ENCODE measurements around the gene IGDCC3.
A peak's percentile ranks its signal among the peaks of the same experiment; 100 is the strongest.

IGDCC3 gene

GRCh38 chr15:65376767-65377104, 1.1 kb downstream of the IGDCC3 start:
- Mint-ChIP-seq H3K4me3 (peak overlapping the region; percentile 63), H3K36me3 (ENCODE audit: low read depth) (no peaks in the 10 kb centered on the region), H3K9me3 (no peaks in the 10 kb centered on the region), H3K27me3 (peaks cover 79% of the 10 kb centered on the region), H3K27ac (no peak overlapping the region), H3K4me1 (ENCODE audit: low read depth) (peaks cover 9% of the 10 kb centered on the region)
- intact Hi-C loops (cut with micrococcal nuclease): no loop called here

- Mint-ChIP-seq H3K4me3 (no peak overlapping the region), H3K9me3 (no peaks in the 10 kb centered on the region), H3K27ac (no peak overlapping the region), H3K27me3 (peaks cover 78% of the 10 kb centered on the region), H3K36me3 (ENCODE audit: low read depth) (no peaks in the 10 kb centered on the region), H3K4me1 (ENCODE audit: low read depth) (peaks cover 9% of the 10 kb centered on the region)
- intact Hi-C loops (cut with micrococcal nuclease): no loop called here
These were observed 1.8 kb downstream of the IGDCC3 start for GRCh38 chr15:65375871-65376607.

GRCh38 chr15:65374821-65375401, 2.9 kb downstream of the IGDCC3 start:
- H3K4me3 Mint-ChIP-seq: no peak overlapping the region
- no peak overlapping the region for H3K27ac Mint-ChIP-seq
- H3K36me3 Mint-ChIP-seq (ENCODE audit: low read depth): no peaks in the 10 kb centered on the region
- intact Hi-C loops (cut with micrococcal nuclease): no loop called here
- peaks cover 9% of the 10 kb centered on the region for H3K4me1 Mint-ChIP-seq (ENCODE audit: low read depth)
- H3K27me3 Mint-ChIP-seq: peaks cover 67% of the 10 kb centered on the region
- no peaks in the 10 kb centered on the region for H3K9me3 Mint-ChIP-seq

- no peaks in the 10 kb centered on the region for H3K9me3 Mint-ChIP-seq
- H3K36me3 Mint-ChIP-seq (ENCODE audit: low read depth): no peaks in the 10 kb centered on the region
- H3K4me1 Mint-ChIP-seq (ENCODE audit: low read depth): peaks cover 9% of the 10 kb centered on the region
- H3K27me3 Mint-ChIP-seq: peaks cover 62% of the 10 kb centered on the region
- intact Hi-C loops (cut with micrococcal nuclease): no loop called here
- no peak overlapping the region for H3K4me3 Mint-ChIP-seq
- H3K27ac Mint-ChIP-seq: no peak overlapping the region
These were observed 3.5 kb downstream of the IGDCC3 start for GRCh38 chr15:65374334-65374733.

- Mint-ChIP-seq H3K9me3 (no peaks in the 10 kb centered on the region), H3K4me3 (no peak overlapping the region), H3K36me3 (ENCODE audit: low read depth) (no peaks in the 10 kb centered on the region), H3K4me1 (ENCODE audit: low read depth) (peaks cover 9% of the 10 kb centered on the region), H3K27ac (no peak overlapping the region), H3K27me3 (peaks cover 52% of the 10 kb centered on the region)
- intact Hi-C loops (cut with micrococcal nuclease): no loop called here
These were observed 4.6 kb downstream of the IGDCC3 start for GRCh38 chr15:65373163-65373651.

- no peaks in the 10 kb centered on the region for H3K9me3 Mint-ChIP-seq
- no peak overlapping the region for H3K27ac Mint-ChIP-seq
- peaks cover 48% of the 10 kb centered on the region for H3K27me3 Mint-ChIP-seq
- H3K4me1 Mint-ChIP-seq (ENCODE audit: low read depth): peaks cover 9% of the 10 kb centered on the region
- intact Hi-C loops (cut with micrococcal nuclease): no loop called here
- no peaks in the 10 kb centered on the region for H3K36me3 Mint-ChIP-seq (ENCODE audit: low read depth)
- no peak overlapping the region for H3K4me3 Mint-ChIP-seq
These were observed 5.1 kb downstream of the IGDCC3 start for GRCh38 chr15:65372787-65373067.

- Mint-ChIP-seq H3K9me3 (no peaks in the 10 kb centered on the region), H3K36me3 (ENCODE audit: low read depth) (no peaks in the 10 kb centered on the region), H3K27ac (no peak overlapping the region), H3K4me3 (no peak overlapping the region), H3K27me3 (peaks cover 44% of the 10 kb centered on the region), H3K4me1 (ENCODE audit: low read depth) (peaks cover 7% of the 10 kb centered on the region)
- intact Hi-C loops (cut with micrococcal nuclease): no loop called here
These were observed 5.6 kb downstream of the IGDCC3 start for GRCh38 chr15:65371976-65372786.

- Mint-ChIP-seq H3K9me3 (no peaks in the 10 kb centered on the region), H3K36me3 (ENCODE audit: low read depth) (no peaks in the 10 kb centered on the region), H3K27ac (no peak overlapping the region), H3K4me3 (no peak overlapping the region), H3K27me3 (peaks cover 35% of the 10 kb centered on the region), H3K4me1 (ENCODE audit: low read depth) (no peaks in the 10 kb centered on the region)
- intact Hi-C loops (cut with micrococcal nuclease): no loop called here
These were observed 6.9 kb downstream of the IGDCC3 start for GRCh38 chr15:65370885-65371284.

- H3K9me3 Mint-ChIP-seq: no peaks in the 10 kb centered on the region
- H3K4me1 Mint-ChIP-seq (ENCODE audit: low read depth): no peaks in the 10 kb centered on the region
- H3K27me3 Mint-ChIP-seq: peaks cover 24% of the 10 kb centered on the region
- H3K36me3 Mint-ChIP-seq (ENCODE audit: low read depth): no peaks in the 10 kb centered on the region
- H3K27ac Mint-ChIP-seq: no peak overlapping the region
- H3K4me3 Mint-ChIP-seq: no peak overlapping the region
- intact Hi-C loops (cut with micrococcal nuclease): no loop called here
These were observed 8.2 kb downstream of the IGDCC3 start for GRCh38 chr15:65369651-65370050.

GRCh38 chr15:65369212-65369547, 8.6 kb downstream of the IGDCC3 start:
- H3K27me3 Mint-ChIP-seq: peaks cover 21% of the 10 kb centered on the region
- H3K4me3 Mint-ChIP-seq: no peak overlapping the region
- H3K36me3 Mint-ChIP-seq (ENCODE audit: low read depth): no peaks in the 10 kb centered on the region
- intact Hi-C loops (cut with micrococcal nuclease): no loop called here
- no peaks in the 10 kb centered on the region for H3K4me1 Mint-ChIP-seq (ENCODE audit: low read depth)
- H3K27ac Mint-ChIP-seq: no peak overlapping the region
- H3K9me3 Mint-ChIP-seq: no peaks in the 10 kb centered on the region

- Mint-ChIP-seq H3K27me3 (peaks cover 18% of the 10 kb centered on the region), H3K4me1 (ENCODE audit: low read depth) (no peaks in the 10 kb centered on the region), H3K4me3 (no peak overlapping the region), H3K36me3 (ENCODE audit: low read depth) (no peaks in the 10 kb centered on the region), H3K9me3 (no peaks in the 10 kb centered on the region), H3K27ac (no peak overlapping the region)
- intact Hi-C loops (cut with micrococcal nuclease): no loop called here
These were observed 9.2 kb downstream of the IGDCC3 start for GRCh38 chr15:65368302-65369211.

- Mint-ChIP-seq H3K4me3 (no peak overlapping the region), H3K4me1 (ENCODE audit: low read depth) (no peaks in the 10 kb centered on the region), H3K27me3 (peaks cover 20% of the 10 kb centered on the region), H3K27ac (no peak overlapping the region), H3K36me3 (ENCODE audit: low read depth) (no peaks in the 10 kb centered on the region), H3K9me3 (no peaks in the 10 kb centered on the region)
- intact Hi-C loops (cut with micrococcal nuclease): no loop called here
These were observed 11.5 kb downstream of the IGDCC3 start for GRCh38 chr15:65366122-65366892.

GRCh38 chr15:65365229-65365628, 12.6 kb downstream of the IGDCC3 start:
- H3K9me3 Mint-ChIP-seq: no peaks in the 10 kb centered on the region
- intact Hi-C loops (cut with micrococcal nuclease): no loop called here
- no peaks in the 10 kb centered on the region for H3K36me3 Mint-ChIP-seq (ENCODE audit: low read depth)
- no peaks in the 10 kb centered on the region for H3K4me1 Mint-ChIP-seq (ENCODE audit: low read depth)
- peaks cover 22% of the 10 kb centered on the region for H3K27me3 Mint-ChIP-seq
- no peak overlapping the region for H3K4me3 Mint-ChIP-seq
- H3K27ac Mint-ChIP-seq: no peak overlapping the region

Measured in dendritic cell treated with granulocyte-macrophage colony-stimulating factor and Interleukin-4, amounts not matched to agents 40 ng/mL and 50 ng/mL, for 4 days (primary cell).